Endodermal cell (in vitro differentiated cells): ENCODE results near the gene SEC31A. TPM values are rescaled to one million over a fixed set of nuclear protein-coding genes. Genes with fewer than 3 reads are reported as not detected.

Source experiments
- DNase-seq: peaks from one replicate; pipeline ENCODE4 v3.0.0-alpha.2; 2017
- H3K27ac ChIP-seq: 2 replicates; pipeline ENCODE4 v1.5.1; 2013; ENCODE audit warnings: mild to moderate bottlenecking, low read depth, low read length, moderate library complexity
- H3K27me3 ChIP-seq: 2 replicates; pipeline ENCODE4 v1.6.1; 2013; ENCODE audit warnings: mild to moderate bottlenecking, low read length, moderate library complexity; ENCODE audit not compliant: insufficient read depth, control insufficient read depth, poor library complexity, severe bottlenecking
- H3K36me3 ChIP-seq: 2 replicates; pipeline ENCODE4 v1.7.0; 2013; ENCODE audit warnings: mild to moderate bottlenecking, low read length, moderate library complexity; ENCODE audit not compliant: control insufficient read depth, insufficient read depth
- H3K4me1 ChIP-seq: one replicate; pipeline ENCODE4 v1.7.0; 2013; ENCODE audit warnings: low read length; ENCODE audit not compliant: control insufficient read depth, insufficient read depth
- H3K4me3 ChIP-seq: 2 replicates; pipeline ENCODE4 v1.5.1; 2013; ENCODE audit warnings: mild to moderate bottlenecking, low read length, moderate library complexity
- H3K9ac ChIP-seq: 2 replicates; pipeline ENCODE4 v1.6.1; 2013; ENCODE audit warnings: mild to moderate bottlenecking, low read length, moderate library complexity; ENCODE audit not compliant: poor library complexity, severe bottlenecking; ENCODE audit errors: extremely low read depth
- H3K9me3 ChIP-seq: 2 replicates; pipeline ENCODE4 v1.6.1; 2013; ENCODE audit warnings: mild to moderate bottlenecking, low read length, moderate library complexity; ENCODE audit not compliant: control insufficient read depth
- H3K27ac Mint-ChIP-seq: 2 replicates; pipeline ENCODE4 v1.8.0; 2020; ENCODE audit warnings: mixed read lengths
- H3K27me3 Mint-ChIP-seq: 2 replicates; pipeline ENCODE4 v1.8.0; 2021; ENCODE audit warnings: mild to moderate bottlenecking, mixed read lengths; ENCODE audit not compliant: insufficient read depth
- H3K36me3 Mint-ChIP-seq: 2 replicates; pipeline ENCODE4 v1.8.0; 2020; ENCODE audit warnings: low read depth, mixed read lengths
- H3K4me1 Mint-ChIP-seq: 2 replicates; pipeline ENCODE4 v1.8.0; 2020; ENCODE audit warnings: mixed read lengths
- H3K4me3 Mint-ChIP-seq: 2 replicates; pipeline ENCODE4 v1.8.0; 2020; ENCODE audit warnings: mild to moderate bottlenecking, moderate library complexity, mixed read lengths
- H3K9me3 Mint-ChIP-seq: 2 replicates; pipeline ENCODE4 v1.8.0; 2020; ENCODE audit warnings: mild to moderate bottlenecking, mixed read lengths
- CTCF ChIP-seq: fragments of 200-600 bp; sonication (generic); conservative IDR thresholded peaks from 2 replicates; pipeline ENCODE4 v1.5.0; 2021; ENCODE audit warnings: antibody characterized with exemption, mild to moderate bottlenecking
- WGBS, 2 experiments: methylation state at CpG; one replicate each; pipeline versions ENCODE4 v1.1.5 to v1.1.7; 2013; ENCODE audit warnings: missing lambda C conversion rate in 2 of 2, mixed read lengths in 1 of 2; ENCODE audit not compliant: insufficient coverage in 1 of 2, insufficient read length in 1 of 2; 5-methylcytosine and 5-hydroxymethylcytosine counted together
- total RNA-seq, 2 donors: library from RNA; stranded (reverse); fragmentation: NEBNext Ultra II Directional in 1 of 2; extraction: Animal tissue kit (Norgen Biotek cat#: 25700) in 1 of 2; gene quantifications; 2 replicates in 1 of 2; 3 replicates in 1 of 2; pipeline ENCODE4 v1.2.1, GENCODE V29; 2021

SEC31A gene
- total RNA-seq, 2 donors from 2014 or later: 166 to 182 TPM

- no peaks in the 10 kb centered on the region for H3K36me3 Mint-ChIP-seq
- DNase-seq: peak; percentile 87
- peak within 1 kb of the TSS; percentile 40 for H3K9ac ChIP-seq
These were observed 92.6 kb downstream of the SEC31A start, which contains the start of gene SCD5 for GRCh38 chr4:82798168-82799005. Gene SCD5 (minus strand): TSS chr4:82798796. CDS start chr4:82798537, 259 bp downstream.

GRCh38 chr4:82797405-82798111 lies 93.4 kb downstream of the SEC31A start:
- peak overlapping the region; percentile 40 for H3K9ac ChIP-seq

More at GRCh38 chr4:82798168-82799005, 92.6 kb downstream of the SEC31A start, which contains the start of gene SCD5:
- H3K27me3 ChIP-seq: peaks cover 100% of the 10 kb centered on the region
- H3K27me3 Mint-ChIP-seq: peaks cover 92% of the 10 kb centered on the region
- H3K27ac ChIP-seq: no peak within 1 kb of the TSS
- no peaks in the 10 kb centered on the region for H3K4me1 ChIP-seq
- H3K4me3 Mint-ChIP-seq: peak within 1 kb of the TSS; percentile 62
- H3K4me1 Mint-ChIP-seq: peaks cover 15% of the 10 kb centered on the region
- no peak for TF ChIP-seq CTCF
- H3K4me3 ChIP-seq: peak within 1 kb of the TSS; percentile 86
- peaks cover 2% of the 10 kb centered on the region for H3K9me3 Mint-ChIP-seq
- no peaks in the 10 kb centered on the region for H3K36me3 ChIP-seq
- peak within 1 kb of the TSS; percentile 55 for H3K27ac Mint-ChIP-seq
- 0 to 1% methylated on average over 22 to 94 of the region's 94 CpGs for WGBS, 2 experiments
- no peaks in the 10 kb centered on the region for H3K9me3 ChIP-seq

More at GRCh38 chr4:82797405-82798111, 93.4 kb downstream of the SEC31A start:
- Histone ChIP-seq H3K36me3 (no peaks in the 10 kb centered on the region), H3K4me1 (no peaks in the 10 kb centered on the region), H3K27ac (no peak overlapping the region), H3K4me3 (peak overlapping the region; percentile 86), H3K9me3 (no peaks in the 10 kb centered on the region), H3K27me3 (peaks cover 100% of the 10 kb centered on the region)
- H3K9me3 Mint-ChIP-seq: peaks cover 2% of the 10 kb centered on the region
- H3K4me1 Mint-ChIP-seq: peaks cover 15% of the 10 kb centered on the region
- peak overlapping the region; percentile 10 for H3K27ac Mint-ChIP-seq
- H3K4me3 Mint-ChIP-seq: peak overlapping the region; percentile 62
- H3K27me3 Mint-ChIP-seq: peaks cover 96% of the 10 kb centered on the region
- no peaks in the 10 kb centered on the region for H3K36me3 Mint-ChIP-seq
- DNase-seq: peak; percentile 81
- no peak for TF ChIP-seq CTCF
- WGBS, 2 experiments: 0 to 1% methylated on average over 10 to 47 of the region's 47 CpGs
